Stimulated activated CD8-positive, alpha-beta memory T cell treated with anti-CD3 and anti-CD28 coated beads, Interleukin-7, amount 100 ng/mL, for 4 hours (primary cell): Measurements from ENCODE around the gene ITGA1.

ENCODE experiments used
- DNase-seq, 2 donors: peaks; one replicate each; pipeline ENCODE4 v3.0.0-alpha.2; 2020; ENCODE audit warnings: low read depth in 2 of 2

The ITGA1 gene

GRCh38 chr5:52997424-52997823 is 209.7 kb downstream of the ITGA1 start:
- DNase-seq = no peak

- DNase-seq = no peak
Observed at GRCh38 chr5:52998552-52999313, 211.0 kb downstream of the ITGA1 start.

- DNase-seq = no peak
Observed at GRCh38 chr5:52999344-52999949, 211.7 kb downstream of the ITGA1 start.

- no peak for DNase-seq
Observed at GRCh38 chr5:53001541-53001940, 213.8 kb downstream of the ITGA1 start.

GRCh38 chr5:53002491-53002890 is 214.8 kb downstream of the ITGA1 start:
- no peak for DNase-seq

GRCh38 chr5:53003144-53003543 is 215.4 kb downstream of the ITGA1 start:
- no peak for DNase-seq

GRCh38 chr5:53006911-53007890 is 219.5 kb downstream of the ITGA1 start:
- DNase-seq = no peak

GRCh38 chr5:53008751-53009150 is 221.0 kb downstream of the ITGA1 start:
- DNase-seq = no peak
